Dendritic cell treated with granulocyte-macrophage colony-stimulating factor and Interleukin-4, amounts not matched to agents 40 ng/mL and 50 ng/mL, for 4 days (primary cell): Measurements from ENCODE around the gene PDF.

Experiments used
- H3K27ac Mint-ChIP-seq: one replicate; pipeline ENCODE4 v1.8.0; 2022; ENCODE audit warnings: mild to moderate bottlenecking, mixed read lengths
- H3K27me3 Mint-ChIP-seq: one replicate; pipeline ENCODE4 v1.8.0; 2022; ENCODE audit warnings: mild to moderate bottlenecking, mixed read lengths
- H3K36me3 Mint-ChIP-seq: one replicate; pipeline ENCODE4 v1.8.0; 2022; ENCODE audit warnings: low read depth, mixed read lengths
- H3K4me1 Mint-ChIP-seq: one replicate; pipeline ENCODE4 v1.8.0; 2022; ENCODE audit warnings: low read depth, mixed read lengths
- H3K4me3 Mint-ChIP-seq: one replicate; pipeline ENCODE4 v1.8.0; 2022; ENCODE audit warnings: mild to moderate bottlenecking, moderate library complexity, mixed read lengths
- H3K9me3 Mint-ChIP-seq: one replicate; pipeline ENCODE4 v1.8.0; 2022; ENCODE audit warnings: mixed read lengths
- intact Hi-C: fragments of 100-400 bp; cut with micrococcal nuclease; formaldehyde crosslinking; loops from one replicate; pipeline ENCODE4 v1.15.0; 2022

Gene PDF

DNA sequence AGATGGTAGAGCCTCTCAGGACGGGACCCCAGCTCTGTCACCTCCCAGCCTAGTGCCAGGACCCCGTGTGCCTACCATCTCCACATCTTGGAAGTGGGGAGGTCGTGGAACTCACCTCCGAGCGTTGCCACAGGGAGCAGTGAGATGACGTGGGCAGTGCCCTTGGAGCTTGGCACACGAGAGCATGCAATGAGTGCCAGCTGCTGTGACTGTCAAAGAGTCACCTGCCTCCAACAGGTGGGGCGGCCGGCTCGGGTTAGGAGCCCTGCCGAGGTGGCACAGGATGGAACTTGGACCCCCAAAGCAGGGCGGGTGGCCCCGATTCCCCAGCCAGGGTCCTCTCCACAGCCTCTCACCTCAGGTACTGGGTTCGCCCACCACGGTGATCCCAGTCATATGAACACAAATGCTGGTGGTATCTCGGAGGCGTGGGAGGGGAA, 13.8 kb downstream of the PDF start:
- intact Hi-C loops: no loop called here
- Mint-ChIP-seq H3K4me3 (no peak overlapping the region), H3K9me3 (no peaks in the 10 kb centered on the region), H3K27me3 (no peaks in the 10 kb centered on the region), H3K4me1 (peaks cover 24% of the 10 kb centered on the region), H3K36me3 (peaks cover 93% of the 10 kb centered on the region), H3K27ac (no peak overlapping the region)

- Mint-ChIP-seq H3K36me3 (peaks cover 85% of the 10 kb centered on the region), H3K4me3 (no peak overlapping the region), H3K27ac (no peak overlapping the region), H3K27me3 (no peaks in the 10 kb centered on the region), H3K9me3 (no peaks in the 10 kb centered on the region), H3K4me1 (peaks cover 24% of the 10 kb centered on the region)
- intact Hi-C loops: no loop called here
Observed at GRCh38 chr16:69315486-69316311, 14.7 kb downstream of the PDF start.

- Mint-ChIP-seq H3K36me3 (peaks cover 74% of the 10 kb centered on the region), H3K27ac (no peak overlapping the region), H3K4me1 (peaks cover 24% of the 10 kb centered on the region), H3K9me3 (no peaks in the 10 kb centered on the region), H3K27me3 (no peaks in the 10 kb centered on the region), H3K4me3 (no peak overlapping the region)
- intact Hi-C loops: no loop called here
Observed at GRCh38 chr16:69314534-69314933, 15.9 kb downstream of the PDF start.

DNA sequence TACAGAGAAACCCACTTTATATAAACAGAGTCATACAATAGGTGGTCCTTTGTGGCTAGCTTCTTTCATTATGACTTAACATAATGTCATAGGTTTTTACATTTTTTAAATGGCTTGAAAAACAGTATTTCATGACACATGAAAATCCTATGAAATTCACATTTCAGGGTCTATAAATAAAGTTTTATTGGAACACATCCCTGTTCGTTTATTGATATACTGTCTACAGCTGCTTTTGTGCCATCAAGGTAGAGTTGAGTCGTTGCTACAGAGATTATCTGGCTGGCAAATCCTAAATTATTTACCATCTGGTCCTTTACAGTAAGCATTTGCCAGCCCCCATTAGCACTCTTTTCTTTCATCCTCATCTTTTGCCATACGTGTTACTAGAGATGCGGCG, 16.9 kb downstream of the PDF start:
- H3K4me1 Mint-ChIP-seq: peaks cover 24% of the 10 kb centered on the region
- intact Hi-C loops: no loop called here
- H3K27me3 Mint-ChIP-seq: no peaks in the 10 kb centered on the region
- H3K9me3 Mint-ChIP-seq: no peaks in the 10 kb centered on the region
- H3K36me3 Mint-ChIP-seq: peaks cover 63% of the 10 kb centered on the region
- H3K4me3 Mint-ChIP-seq: no peak overlapping the region
- H3K27ac Mint-ChIP-seq: no peak overlapping the region

DNA sequence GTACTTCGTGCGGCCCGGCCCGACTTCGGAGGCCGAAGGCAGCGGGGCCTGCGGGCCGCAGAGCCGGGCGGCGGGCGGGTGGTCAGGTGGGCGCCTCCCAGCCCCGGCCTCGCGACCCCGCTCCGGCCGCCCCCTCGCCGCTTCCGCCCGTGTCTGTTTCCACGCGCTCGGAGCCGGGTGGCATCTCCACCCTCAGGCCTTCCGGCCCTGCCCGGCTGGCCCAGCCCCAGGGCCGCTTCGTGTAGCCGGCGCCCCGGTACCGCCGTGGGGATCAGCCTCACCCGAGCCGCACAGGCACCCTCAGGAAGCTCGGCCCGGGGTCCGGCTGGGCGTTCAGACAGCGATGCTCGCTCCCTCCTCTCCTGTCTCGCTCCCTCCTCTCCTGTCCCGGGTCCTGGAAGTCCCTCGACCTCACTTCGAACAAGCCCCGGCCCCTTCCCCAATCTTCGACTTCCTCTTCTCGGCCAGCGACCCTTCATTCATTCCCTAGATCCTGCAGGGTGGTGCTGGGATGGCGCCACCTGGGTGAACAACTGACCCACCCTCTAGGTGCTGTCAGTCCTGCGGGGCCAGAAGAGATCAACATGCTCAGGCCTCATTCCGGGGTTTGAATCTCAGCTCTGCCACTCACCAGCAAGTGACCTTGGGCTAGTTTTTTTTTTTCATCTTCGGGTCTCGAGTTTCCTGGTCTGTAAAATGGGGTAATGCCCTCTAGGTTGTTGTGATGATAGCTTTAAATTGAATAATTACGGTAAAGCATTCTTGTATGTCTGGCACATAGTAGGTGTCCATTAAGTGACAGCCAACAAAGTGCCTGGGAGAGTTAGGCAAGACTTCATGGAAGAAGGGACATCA, 18.6 kb downstream of the PDF start:
- H3K9me3 Mint-ChIP-seq: no peaks in the 10 kb centered on the region
- intact Hi-C loops: loop anchor here (2.0 kb wide), 1 partner anchor 179 kb away; the partner anchor contains the start of genes CHTF8 and UTP4
- peak overlapping the region; percentile 82 for H3K27ac Mint-ChIP-seq
- H3K4me1 Mint-ChIP-seq: peaks cover 21% of the 10 kb centered on the region
- peaks cover 46% of the 10 kb centered on the region for H3K36me3 Mint-ChIP-seq
- H3K27me3 Mint-ChIP-seq: no peaks in the 10 kb centered on the region
- peak overlapping the region; percentile 86 for H3K4me3 Mint-ChIP-seq

DNA sequence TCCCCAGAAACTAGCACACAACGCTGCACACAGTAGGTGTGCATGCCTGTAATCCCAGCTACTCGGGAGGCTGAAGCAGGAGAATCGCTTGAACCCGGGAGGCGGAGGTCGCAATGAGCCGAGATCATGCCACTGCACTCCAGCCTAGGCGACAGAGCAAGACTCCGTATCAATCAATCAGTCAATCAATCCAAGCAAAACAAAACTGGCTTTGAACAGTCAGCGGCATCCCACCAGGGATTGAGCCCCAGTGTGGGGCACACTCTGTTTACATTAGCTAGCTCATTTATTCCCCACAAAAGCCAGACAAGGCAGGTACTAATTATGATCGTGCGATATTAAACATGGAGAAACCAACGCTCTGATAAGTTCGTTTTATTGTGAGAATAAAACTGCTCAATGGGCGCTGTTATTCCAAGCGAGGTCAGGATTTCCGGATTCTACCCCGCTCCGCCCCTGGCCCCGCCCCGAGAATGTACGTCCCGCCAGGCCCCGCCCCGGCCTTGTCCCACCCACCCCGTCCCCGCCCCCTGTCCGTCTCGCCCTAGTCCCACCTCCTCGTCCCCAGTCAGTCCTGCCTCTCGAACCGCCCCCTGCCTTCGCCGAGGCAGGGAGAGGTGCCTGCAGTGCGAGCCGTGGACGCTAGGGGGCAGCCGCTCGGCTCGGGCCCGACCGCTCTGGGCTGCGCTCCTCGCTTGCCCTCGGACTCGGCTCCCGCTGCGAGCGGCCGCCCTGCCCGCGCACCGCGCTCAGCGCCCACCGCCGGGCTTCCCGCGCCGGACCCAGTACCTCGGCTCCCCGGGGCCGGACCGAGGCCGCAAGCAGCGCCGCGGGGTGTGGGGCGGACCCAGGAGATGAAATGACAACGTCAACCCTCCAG, 19.5 kb downstream of the PDF start, which contains the start of gene VPS4A:
TSS of gene VPS4A (plus strand) at position 698 of the 880 bp plus-strand sequence. CDS start at position 860, 162 bp downstream.
- no peaks in the 10 kb centered on the region for H3K9me3 Mint-ChIP-seq
- H3K27ac Mint-ChIP-seq: peak within 1 kb of the TSS; percentile 82
- H3K4me3 Mint-ChIP-seq: peak within 1 kb of the TSS; percentile 86
- no peaks in the 10 kb centered on the region for H3K27me3 Mint-ChIP-seq
- peaks cover 20% of the 10 kb centered on the region for H3K4me1 Mint-ChIP-seq
- H3K36me3 Mint-ChIP-seq: peaks cover 37% of the 10 kb centered on the region
- intact Hi-C loops: loop anchor here (2.0 kb wide), 1 partner anchor 178 kb away; the partner anchor contains the start of genes CHTF8 and UTP4

GRCh38 chr16:69309316-69309715, 21.1 kb downstream of the PDF start:
- Mint-ChIP-seq H3K4me1 (peaks cover 20% of the 10 kb centered on the region), H3K9me3 (no peaks in the 10 kb centered on the region), H3K4me3 (no peak overlapping the region), H3K27me3 (no peaks in the 10 kb centered on the region), H3K36me3 (peaks cover 27% of the 10 kb centered on the region), H3K27ac (no peak overlapping the region)
- intact Hi-C loops: no loop called here

DNA sequence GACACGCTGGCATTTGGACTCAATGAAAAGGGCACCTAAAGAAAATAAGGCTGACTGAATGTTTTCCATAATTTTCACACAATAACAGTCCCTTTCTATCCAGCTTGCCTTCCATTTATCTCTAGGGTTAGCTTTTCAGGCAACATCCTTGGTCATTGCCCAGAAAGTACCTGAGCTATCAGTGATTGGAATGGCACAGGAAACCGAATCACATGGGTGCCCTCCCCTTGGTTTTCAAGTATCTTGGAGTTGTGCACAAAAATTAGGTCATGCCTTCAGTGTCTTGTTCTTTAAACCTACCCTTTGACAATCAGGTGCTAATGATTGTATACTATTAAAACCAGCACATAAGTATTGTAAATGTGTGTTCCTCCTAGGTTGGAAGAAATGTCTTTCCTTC, 22.5 kb downstream of the PDF start:
- peaks cover 7% of the 10 kb centered on the region for H3K4me1 Mint-ChIP-seq
- no peaks in the 10 kb centered on the region for H3K27me3 Mint-ChIP-seq
- H3K4me3 Mint-ChIP-seq: no peak overlapping the region
- H3K9me3 Mint-ChIP-seq: no peaks in the 10 kb centered on the region
- no peak overlapping the region for H3K27ac Mint-ChIP-seq
- intact Hi-C loops: no loop called here
- peaks cover 12% of the 10 kb centered on the region for H3K36me3 Mint-ChIP-seq

GRCh38 chr16:69307091-69307490, 23.3 kb downstream of the PDF start:
- Mint-ChIP-seq H3K4me1 (peaks cover 3% of the 10 kb centered on the region), H3K4me3 (no peak overlapping the region), H3K27ac (no peak overlapping the region), H3K36me3 (peaks cover 17% of the 10 kb centered on the region), H3K9me3 (no peaks in the 10 kb centered on the region), H3K27me3 (no peaks in the 10 kb centered on the region)
- intact Hi-C loops: no loop called here

DNA sequence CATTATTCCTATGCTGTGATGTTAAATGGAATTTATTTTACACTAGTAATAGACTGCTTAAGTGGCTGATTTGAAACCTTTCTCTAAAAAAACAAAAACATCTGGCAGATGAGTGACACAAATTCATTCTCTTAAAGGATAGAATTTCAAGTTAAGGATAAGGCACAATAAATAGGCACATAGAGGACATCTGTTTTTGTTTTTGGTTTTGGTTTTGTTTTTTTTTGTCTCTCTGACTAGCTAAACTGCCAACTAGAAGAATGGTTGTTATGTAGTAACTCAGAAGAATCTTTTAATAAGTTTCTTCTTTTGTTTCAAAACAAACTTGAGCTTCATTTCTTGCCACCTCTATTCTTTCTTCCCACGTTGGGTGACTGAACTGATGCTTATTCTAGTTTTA, 24.4 kb downstream of the PDF start:
- H3K9me3 Mint-ChIP-seq: no peaks in the 10 kb centered on the region
- H3K27me3 Mint-ChIP-seq: no peaks in the 10 kb centered on the region
- H3K36me3 Mint-ChIP-seq: peaks cover 17% of the 10 kb centered on the region
- H3K27ac Mint-ChIP-seq: no peak overlapping the region
- intact Hi-C loops: no loop called here
- peaks cover 4% of the 10 kb centered on the region for H3K4me1 Mint-ChIP-seq
- no peak overlapping the region for H3K4me3 Mint-ChIP-seq

- peaks cover 26% of the 10 kb centered on the region for H3K4me1 Mint-ChIP-seq
- H3K27me3 Mint-ChIP-seq: no peaks in the 10 kb centered on the region
- no peak overlapping the region for H3K4me3 Mint-ChIP-seq
- intact Hi-C loops: no loop called here
- H3K9me3 Mint-ChIP-seq: no peaks in the 10 kb centered on the region
- H3K36me3 Mint-ChIP-seq: peaks cover 29% of the 10 kb centered on the region
- H3K27ac Mint-ChIP-seq: no peak overlapping the region
Observed at GRCh38 chr16:69302301-69302700, 28.1 kb downstream of the PDF start.

DNA sequence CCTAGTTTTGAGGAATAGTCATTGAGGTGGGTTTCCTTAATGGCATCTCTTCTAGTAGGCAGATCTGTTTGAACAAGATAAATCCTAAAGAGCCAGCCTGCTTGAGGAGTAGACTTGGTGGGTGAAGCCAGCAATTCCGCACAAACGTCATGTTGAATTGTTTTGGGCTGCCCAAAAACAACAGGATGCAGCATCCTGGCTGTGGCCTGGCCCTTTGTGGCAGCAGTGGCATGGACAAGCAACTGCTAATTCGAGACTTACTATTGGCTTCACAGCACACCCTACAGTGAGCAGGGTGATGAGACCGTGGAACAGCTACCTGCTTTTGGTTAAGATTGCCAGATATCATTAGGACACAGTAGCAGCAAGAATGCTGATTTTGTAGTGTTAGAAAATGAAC, 28.5 kb downstream of the PDF start:
- no peak overlapping the region for H3K4me3 Mint-ChIP-seq
- peaks cover 26% of the 10 kb centered on the region for H3K4me1 Mint-ChIP-seq
- no peak overlapping the region for H3K27ac Mint-ChIP-seq
- peaks cover 29% of the 10 kb centered on the region for H3K36me3 Mint-ChIP-seq
- intact Hi-C loops: no loop called here
- no peaks in the 10 kb centered on the region for H3K27me3 Mint-ChIP-seq
- H3K9me3 Mint-ChIP-seq: no peaks in the 10 kb centered on the region

DNA sequence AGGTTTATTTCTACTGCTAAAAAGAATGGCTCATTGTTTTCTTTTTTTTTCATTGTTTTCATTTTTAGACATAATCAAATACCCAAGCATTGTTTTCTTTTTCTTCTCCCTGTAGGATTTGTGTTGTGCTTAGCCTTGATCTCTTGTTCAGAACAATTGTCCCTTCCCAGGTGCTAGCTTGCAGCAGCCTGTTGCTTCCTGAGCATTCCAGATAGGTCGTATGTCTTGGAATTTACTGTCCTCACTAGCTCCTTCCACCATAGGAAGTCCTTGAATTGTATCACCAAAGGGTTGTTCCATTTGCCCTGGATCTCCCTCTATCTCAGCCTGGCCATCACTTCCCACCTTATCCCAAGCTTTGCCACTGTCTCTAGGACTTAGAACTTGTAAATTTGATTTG, 29.2 kb downstream of the PDF start:
- Mint-ChIP-seq H3K4me1 (peaks cover 26% of the 10 kb centered on the region), H3K9me3 (no peaks in the 10 kb centered on the region), H3K4me3 (no peak overlapping the region), H3K27ac (no peak overlapping the region), H3K27me3 (no peaks in the 10 kb centered on the region), H3K36me3 (peaks cover 33% of the 10 kb centered on the region)
- intact Hi-C loops: no loop called here
